ENCODE data around the gene VPS72. TPM values are rescaled to one million over a fixed set of nuclear protein-coding genes. Genes with fewer than 3 reads are reported as not detected.
"Not testable (repeated sequence)": the region's sequence is repeated elsewhere in the genome, so short reads cannot be mapped to it uniquely, and the experiment has no call there.

The VPS72 gene
- total RNA-seq, 1 experiment from 2014 or later = 68.9 TPM

DNA sequence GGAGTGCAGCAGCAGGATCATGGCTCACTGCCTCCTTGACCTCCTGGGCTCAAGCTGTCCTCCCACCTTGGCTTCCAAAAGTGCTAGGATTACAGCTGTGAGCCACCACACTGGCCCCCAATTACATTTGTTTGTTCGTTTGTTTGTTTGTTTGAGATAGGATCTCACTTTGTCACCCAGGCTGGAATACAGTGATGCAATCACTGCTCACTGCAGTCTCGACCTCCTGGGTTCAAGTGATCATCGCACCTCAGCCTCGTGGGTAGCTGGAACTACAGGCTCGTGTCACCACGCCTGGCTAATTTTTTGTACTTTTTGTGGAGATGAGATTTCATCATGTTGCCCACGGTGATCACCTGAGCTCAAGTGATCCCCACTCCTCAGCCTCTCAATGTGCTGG lies 2.0 kb upstream of the VPS72 start:
- Histone ChIP-seq H3K27me3 (ENCODE audit: insufficient read depth, low read length) (no peaks in the 10 kb centered on the region), H4K20me1 (ENCODE audit: insufficient read depth) (no peaks in the 10 kb centered on the region), H3K27ac (ENCODE audit: low read depth, low read length) (no peak overlapping the region), H3K4me3 (replicated peaks in 1 of 2; ENCODE audit: low read depth in 1 of 2, low read length in 2 of 2) (no peak overlapping the region), H3K9ac (ENCODE audit: low read length) (no peak overlapping the region), H3K79me2 (ENCODE audit: insufficient read depth, low read length) (peaks cover 47% of the 10 kb centered on the region), H3K4me1 (ENCODE audit: control insufficient read depth in 1 of 2, insufficient read depth in 2 of 2, low read length in 2 of 2) (peaks cover 20 to 39% of the 10 kb centered on the region in 2 experiments), H3K9me3 (ENCODE audit: control insufficient read depth in 1 of 2, insufficient read depth in 1 of 2, low read depth in 1 of 2, low read length in 2 of 2) (no peaks in the 10 kb centered on the region), H3K36me3 (ENCODE audit: control insufficient read depth in 1 of 2, insufficient read depth in 2 of 2, low read length in 2 of 2) (no peaks in the 10 kb centered on the region), H2AFZ (ENCODE audit: low read depth, low read length, poor library complexity, severe bottlenecking) (no peak overlapping the region), H3K9me2 (ENCODE audit: insufficient read depth) (no peaks in the 10 kb centered on the region), H3K4me2 (ENCODE audit: low read length) (no peak overlapping the region)
- no peak for TF ChIP-seq ZNF274 (IDR thresholded peaks at IDR 0.05; ENCODE audit: low read depth, low read length)
- TF ChIP-seq YY1 (IDR thresholded peaks at IDR 0.05; ENCODE audit: extremely low read depth, insufficient replicate concordance, low read depth, low read length) = no peak
- no peak for ATAC-seq
- no TSS peak for BruUV-seq (replicated peaks)
- intact Hi-C loops (cut with micrococcal nuclease) = no loop called here
- DNase-seq (ENCODE audit: low read depth, low spot score) = no peak
- CTCF ChIA-PET = no interaction called here
- RAD21 ChIA-PET (ENCODE audit: low non-redundant PET in 1 of 2, low total read pairs in 2 of 2, uncharacterized antibody in 2 of 2, unreplicated experiment in 2 of 2) = interaction anchor here in 1 of 2 experiments (0.6 kb wide), 1 partner anchor 30 kb away, joined by 3 read pairs; no protein-coding TSS in a partner anchor
- POLR2A ChIA-PET = no interaction called here

GRCh38 chr1:151188667-151189066 lies 1.3 kb downstream of the VPS72 start:
- ATAC-seq; intact Hi-C loops (cut with micrococcal nuclease); H2AFZ ChIP-seq (ENCODE audit: low read depth, low read length, poor library complexity, severe bottlenecking); BruUV-seq (replicated peaks); H3K9me3 ChIP-seq (ENCODE audit: control insufficient read depth in 1 of 2, insufficient read depth in 1 of 2, low read depth in 1 of 2, low read length in 2 of 2); H3K9me2 ChIP-seq (ENCODE audit: insufficient read depth); CTCF ChIA-PET; RAD21 ChIA-PET (ENCODE audit: low non-redundant PET in 1 of 2, low total read pairs in 2 of 2, uncharacterized antibody in 2 of 2, unreplicated experiment in 2 of 2); H3K27me3 ChIP-seq (ENCODE audit: insufficient read depth, low read length); H4K20me1 ChIP-seq (ENCODE audit: insufficient read depth); DNase-seq (ENCODE audit: low read depth, low spot score); POLR2A ChIA-PET; H3K27ac ChIP-seq (ENCODE audit: low read depth, low read length): not testable (repeated sequence)
- Histone ChIP-seq H3K36me3 (ENCODE audit: control insufficient read depth in 1 of 2, insufficient read depth in 2 of 2, low read length in 2 of 2) (peaks cover 15 to 18% of the 10 kb centered on the region in 2 experiments; a peak in 3 of 4 replicates), H3K4me1 (ENCODE audit: control insufficient read depth in 1 of 2, insufficient read depth in 2 of 2, low read length in 2 of 2) (peaks cover 12 to 21% of the 10 kb centered on the region in 2 experiments), H3K4me2 (ENCODE audit: low read length) (peak overlapping the region; percentile 90), H3K9ac (ENCODE audit: low read length) (peak overlapping the region; percentile 84), H3K4me3 (replicated peaks in 1 of 2; ENCODE audit: low read depth in 1 of 2, low read length in 2 of 2) (peak overlapping the region; percentile 83 to 85), H3K79me2 (ENCODE audit: insufficient read depth, low read length) (peaks cover 47% of the 10 kb centered on the region)

DNA sequence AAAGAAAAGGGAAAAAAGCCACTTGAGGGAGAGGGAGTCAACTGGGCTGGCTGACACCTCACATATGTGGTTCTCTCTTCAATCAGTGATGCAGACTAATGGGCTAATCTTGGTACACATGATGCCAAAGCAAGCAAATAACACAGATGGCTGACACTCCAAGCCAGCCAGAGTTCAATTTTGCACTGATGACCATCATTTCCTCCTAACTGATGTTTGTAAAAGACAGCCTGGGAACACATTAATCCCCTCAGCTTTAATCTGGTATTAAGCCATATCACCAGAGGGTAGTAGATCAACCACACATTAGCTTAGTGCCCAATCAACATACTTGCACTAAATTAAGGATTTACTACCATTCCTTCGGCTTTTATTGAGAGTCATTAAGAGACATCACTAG lies 2.8 kb downstream of the VPS72 start:
- peaks cover 43% of the 10 kb centered on the region for H3K79me2 ChIP-seq (ENCODE audit: insufficient read depth, low read length)
- ChIA-PET RAD21 (ENCODE audit: low non-redundant PET in 1 of 2, low total read pairs in 2 of 2, uncharacterized antibody in 2 of 2, unreplicated experiment in 2 of 2) (no interaction called here), POLR2A (no interaction called here), CTCF (no interaction called here)
- H4K20me1 ChIP-seq (ENCODE audit: insufficient read depth) = no peaks in the 10 kb centered on the region
- no peak overlapping the region for H3K4me3 ChIP-seq (replicated peaks in 1 of 2; ENCODE audit: low read depth in 1 of 2, low read length in 2 of 2)
- no peaks in the 10 kb centered on the region for H3K9me3 ChIP-seq (ENCODE audit: control insufficient read depth in 1 of 2, insufficient read depth in 1 of 2, low read depth in 1 of 2, low read length in 2 of 2)
- no peak overlapping the region for H3K9ac ChIP-seq (ENCODE audit: low read length)
- peaks cover 8 to 16% of the 10 kb centered on the region in 2 experiments for H3K4me1 ChIP-seq (ENCODE audit: control insufficient read depth in 1 of 2, insufficient read depth in 2 of 2, low read length in 2 of 2)
- no peak overlapping the region for H2AFZ ChIP-seq (ENCODE audit: low read depth, low read length, poor library complexity, severe bottlenecking)
- intact Hi-C loops (cut with micrococcal nuclease) = no loop called here
- no TSS peak for BruUV-seq (replicated peaks)
- H3K9me2 ChIP-seq (ENCODE audit: insufficient read depth) = no peaks in the 10 kb centered on the region
- DNase-seq (ENCODE audit: low read depth, low spot score) (no peak), ATAC-seq (no peak)
- H3K36me3 ChIP-seq (ENCODE audit: control insufficient read depth in 1 of 2, insufficient read depth in 2 of 2, low read length in 2 of 2) = peaks cover 25 to 27% of the 10 kb centered on the region in 2 experiments; a peak in 3 of 4 replicates
- no peak overlapping the region for H3K4me2 ChIP-seq (ENCODE audit: low read length)
- no peak overlapping the region for H3K27ac ChIP-seq (ENCODE audit: low read depth, low read length)
- H3K27me3 ChIP-seq (ENCODE audit: insufficient read depth, low read length) = no peaks in the 10 kb centered on the region
- TF ChIP-seq RAD21 (IDR thresholded peaks at IDR 0.05; ENCODE audit: low read depth) (no peak), JUND (IDR thresholded peaks at IDR 0.05) (no peak), ZBTB33 (IDR thresholded peaks at IDR 0.05; ENCODE audit: extremely low read depth, insufficient replicate concordance, low read length) (no peak), CEBPB (IDR thresholded peaks at IDR 0.05; ENCODE audit: low read depth) (0 out of 2 replicates have a peak, but pooled peaks have one; percentile 5), ATF3 (IDR thresholded peaks at IDR 0.05) (no peak)

Data from HCT116 (cell line).